ENCODE data around the gene C10orf143. TPM values are rescaled to one million over a fixed set of nuclear protein-coding genes. Genes with fewer than 3 reads are reported as not detected.

Gene C10orf143
- total RNA-seq, 1 experiment from 2014 or later, result 0.42 TPM

DNA sequence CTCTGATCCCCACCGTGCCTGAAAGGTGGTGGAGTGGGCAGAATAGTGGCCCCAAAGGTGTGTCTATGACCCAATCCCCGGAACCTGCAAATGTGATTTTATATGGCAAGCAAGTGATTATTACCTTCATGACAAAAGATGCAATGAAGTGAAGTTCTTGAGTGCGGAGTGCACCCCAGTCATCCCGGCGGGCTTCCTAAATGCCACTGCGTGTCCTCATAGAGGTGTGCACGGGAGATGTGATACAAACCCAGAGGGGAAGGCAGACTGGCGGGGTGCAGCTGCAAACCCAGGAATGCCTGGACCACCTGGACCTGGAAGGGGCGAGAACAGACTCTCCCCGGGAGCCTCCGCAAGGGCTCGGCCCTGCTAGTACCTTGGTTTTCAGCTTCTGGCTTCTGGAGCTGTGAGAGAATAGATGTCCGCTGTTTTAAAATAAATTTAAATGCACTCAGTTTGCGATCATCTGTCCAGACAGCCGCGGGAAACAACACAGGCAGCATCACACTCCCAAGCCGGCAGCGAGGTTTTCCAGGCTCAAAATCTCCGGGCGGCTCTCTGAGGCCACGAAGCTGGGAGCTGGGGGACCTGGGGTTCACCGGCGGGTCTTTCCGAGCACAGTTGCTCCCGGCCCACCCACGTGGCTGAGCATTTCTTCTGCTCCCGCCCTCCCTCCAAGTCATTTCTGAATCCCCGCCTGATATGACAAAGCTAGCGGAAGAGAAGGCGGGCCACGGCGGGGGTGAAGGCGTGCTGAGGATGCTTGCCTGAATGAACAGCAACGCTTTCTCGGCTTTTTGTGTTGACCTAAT, 96.2 kb downstream of the C10orf143 start:
- Histone ChIP-seq H3K27me3 (ENCODE audit: control insufficient read depth, insufficient read depth, low read length) (no peaks in the 10 kb centered on the region), H3K4me3 (ENCODE audit: insufficient read depth, low read depth, low read length) (no peak overlapping the region), H3K36me3 (replicated peaks; ENCODE audit: control insufficient read depth, insufficient read depth, low read length) (no peaks in the 10 kb centered on the region)
- DNase-seq, result peak; percentile 67

Other genes with a start within 250 kb of the C10orf143 start
- 0.76 and 1.4 TPM in 2 replicates for gene EBF3, start 146.6 kb downstream of the C10orf143 start, total RNA-seq (2014; rRNA removed; shearing (Covaris generic))
- gene GLRX3, start 25.6 kb upstream of the C10orf143 start, total RNA-seq (2014; rRNA removed; shearing (Covaris generic)), result 151 and 161 TPM in 2 replicates

All from H7 (cell line).